ENCODE results near the gene UGT3A2. TPM values are rescaled to one million over a fixed set of nuclear protein-coding genes. Genes with fewer than 3 reads are reported as not detected.

The UGT3A2 gene
- total RNA-seq, 1 experiment from 2014 or later, result not detected

GRCh38 chr5:36009698-36010097 lies 57.0 kb downstream of the UGT3A2 start:
- no peak for DNase-seq (ENCODE audit: low read depth)

DNA sequence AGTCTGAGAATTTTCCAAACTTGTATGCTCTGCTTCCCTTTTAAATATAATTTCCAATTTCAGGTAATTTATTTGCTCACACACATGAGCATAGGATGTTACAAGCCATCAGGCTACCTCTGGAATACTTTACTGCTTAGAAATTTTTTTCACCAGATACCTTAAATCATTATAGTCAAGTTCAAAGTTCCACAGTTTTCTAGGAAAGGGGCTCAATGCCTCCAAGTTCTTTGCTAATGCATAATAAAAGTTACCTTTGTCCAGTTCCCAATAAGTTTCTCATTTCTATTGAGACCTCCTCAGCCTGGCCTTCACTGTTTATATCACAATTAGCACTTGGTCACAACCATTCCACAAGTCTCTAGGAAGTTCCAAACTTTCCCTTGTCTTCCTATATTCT lies 59.3 kb downstream of the UGT3A2 start:
- DNase-seq (ENCODE audit: low read depth), result no peak

DNA sequence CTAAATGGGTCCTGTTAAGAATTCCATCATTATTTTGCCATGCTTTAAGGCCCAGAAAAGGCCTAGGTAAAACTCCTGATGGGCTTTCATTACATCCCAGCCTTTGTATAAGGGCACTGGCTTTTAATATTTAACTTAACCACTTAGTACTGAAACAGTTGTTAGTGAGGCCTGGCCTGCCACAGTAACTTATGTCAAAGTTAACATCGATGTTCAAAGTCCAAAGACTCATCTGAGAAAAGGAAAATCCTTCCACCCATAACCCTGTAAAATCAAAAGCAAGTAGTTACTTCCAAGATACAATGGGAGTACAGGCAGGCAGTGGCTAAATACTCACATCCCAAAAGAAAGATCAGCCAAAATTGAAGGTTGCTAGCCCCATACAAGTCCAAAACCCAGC lies 60.5 kb downstream of the UGT3A2 start:
- no peak for DNase-seq (ENCODE audit: low read depth)

- DNase-seq (ENCODE audit: low read depth), result no peak
Measured at GRCh38 chr5:36001032-36001431, 65.7 kb downstream of the UGT3A2 start.

DNA sequence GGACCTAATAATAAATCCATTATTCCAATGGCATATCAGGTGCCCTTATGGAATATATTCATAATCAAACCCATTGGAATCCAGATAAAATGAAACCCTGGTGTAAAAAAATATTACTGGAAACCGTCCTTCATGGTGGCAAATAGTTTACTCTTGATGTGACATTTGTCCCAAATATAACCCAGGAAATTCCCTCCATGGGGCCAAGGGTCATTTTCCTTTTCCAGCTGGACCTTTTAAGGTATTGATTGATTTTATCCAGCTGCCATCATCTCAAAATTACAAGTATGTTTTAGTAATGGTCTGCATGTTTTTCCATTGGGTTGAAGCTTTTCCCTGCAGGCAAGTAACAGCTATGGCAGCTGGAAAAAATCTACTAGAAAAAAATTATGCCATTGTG lies 67.1 kb downstream of the UGT3A2 start:
- DNase-seq (ENCODE audit: low read depth), result no peak

GRCh38 chr5:35996076-35996475 lies 70.6 kb downstream of the UGT3A2 start:
- no peak for DNase-seq (ENCODE audit: low read depth)

GRCh38 chr5:35990941-35991611 lies 75.6 kb downstream of the UGT3A2 start, which contains the start of gene UGT3A1:
TSS of gene UGT3A1 (minus strand) at chr5:35991390. CDS start at chr5:35991240, 150 bp downstream.
- DNase-seq (ENCODE audit: low read depth), result no peak

DNA sequence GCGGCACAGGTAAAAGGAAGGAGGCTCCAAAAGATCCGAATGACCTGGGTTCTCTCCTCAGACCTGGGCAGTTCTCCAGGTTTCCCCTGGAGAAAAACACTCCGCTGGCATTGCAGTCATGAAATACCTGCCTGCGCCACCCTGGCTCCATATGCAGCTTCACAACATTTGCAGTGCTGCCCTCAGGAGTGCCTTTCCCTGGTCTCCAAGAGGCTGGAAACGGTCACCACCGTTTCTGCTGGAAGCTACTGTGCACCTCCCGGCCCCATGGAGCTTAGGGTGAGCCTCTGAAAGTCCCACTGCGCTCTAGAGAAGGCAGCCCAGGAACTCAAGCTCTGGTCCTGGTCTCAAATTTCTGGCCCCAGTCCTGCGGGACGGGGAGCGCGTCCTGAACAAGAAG lies 76.2 kb downstream of the UGT3A2 start:
- DNase-seq (ENCODE audit: low read depth), result no peak

GRCh38 chr5:35988529-35988928 lies 78.2 kb downstream of the UGT3A2 start:
- no peak for DNase-seq (ENCODE audit: low read depth)

- no peak for DNase-seq (ENCODE audit: low read depth)
Measured at GRCh38 chr5:35987776-35988175, 78.9 kb downstream of the UGT3A2 start.

Other genes with a start within 250 kb of the UGT3A2 start
- 1.6 and 2.0 TPM in 2 replicates for gene IL7R, start 210.0 kb downstream of the UGT3A2 start, total RNA-seq (2014; rRNA removed; shearing (Covaris generic))
- gene CAPSL, start 128.3 kb downstream of the UGT3A2 start, total RNA-seq (2014; rRNA removed; shearing (Covaris generic)), result not detected in 2 replicates
- not detected in 2 replicates for gene UGT3A1, start 75.5 kb downstream of the UGT3A2 start, total RNA-seq (2014; rRNA removed; shearing (Covaris generic))
- 7.0 and 7.7 TPM in 2 replicates for gene LMBRD2, start 85.0 kb upstream of the UGT3A2 start, total RNA-seq (2014; rRNA removed; shearing (Covaris generic))
- gene SKP2, start 85.2 kb upstream of the UGT3A2 start, total RNA-seq (2014; rRNA removed; shearing (Covaris generic)), result 33.7 and 39.3 TPM in 2 replicates
- 29.2 and 34.2 TPM in 2 replicates for gene NADK2, start 175.0 kb upstream of the UGT3A2 start, total RNA-seq (2014; rRNA removed; shearing (Covaris generic))
- 2.6 and 3.3 TPM in 2 replicates for gene RANBP3L, start 235.0 kb upstream of the UGT3A2 start, total RNA-seq (2014; rRNA removed; shearing (Covaris generic))

All from RPMI7951 (cell line).